ENCODE measurements around the gene SYNE1. TPM values are rescaled to one million over a fixed set of nuclear protein-coding genes. Genes with fewer than 3 reads are reported as not detected.

The SYNE1 gene
- total RNA-seq, 1 donor from 2014 or later: 6.0 TPM

- no peaks in the 10 kb centered on the region for H3K36me3 ChIP-seq
- no peaks in the 10 kb centered on the region for H3K27me3 Mint-ChIP-seq (ENCODE audit: insufficient read depth, low read depth)
- H3K4me3 Mint-ChIP-seq: no peak overlapping the region
- H3K36me3 Mint-ChIP-seq: peaks cover 5% of the 10 kb centered on the region
- H3K27ac Mint-ChIP-seq: no peak overlapping the region
- H2AFZ ChIP-seq (replicated peaks): no peak overlapping the region
- no peak for TF ChIP-seq EZH2 (IDR thresholded peaks at IDR 0.05)
- H3K4me2 ChIP-seq: no peak overlapping the region
- no peak overlapping the region for H3K4me3 ChIP-seq
- H3K27me3 ChIP-seq: no peaks in the 10 kb centered on the region
- H3K4me1 Mint-ChIP-seq: no peaks in the 10 kb centered on the region
- no peak overlapping the region for H3K27ac ChIP-seq
- no peaks in the 10 kb centered on the region for H3K4me1 ChIP-seq
- no peak for DNase-seq (ENCODE audit: low spot score)
- no peaks in the 10 kb centered on the region for H3K9me3 ChIP-seq (ENCODE audit: low read depth)
- H3K9ac ChIP-seq: no peak overlapping the region
- H3K9me3 Mint-ChIP-seq: no peaks in the 10 kb centered on the region
- no peaks in the 10 kb centered on the region for H4K20me1 ChIP-seq (ENCODE audit: low read depth)
- H3K79me2 ChIP-seq (ENCODE audit: low read depth): no peaks in the 10 kb centered on the region
- no peaks in the 10 kb centered on the region for H3F3A ChIP-seq (ENCODE audit: low read depth)
These were observed 487.0 kb downstream of the SYNE1 start for GRCh38 chr6:152150196-152150595.

GRCh38 chr6:152148412-152148811 lies 488.8 kb downstream of the SYNE1 start:
- TF ChIP-seq EZH2phosphoT487 (IDR thresholded peaks at IDR 0.05) (no peak), EZH2 (IDR thresholded peaks at IDR 0.05) (no peak), CTCF (IDR thresholded peaks at IDR 0.05) (no peak)
- no peaks in the 10 kb centered on the region for H3K36me3 ChIP-seq
- Mint-ChIP-seq H3K9me3 (no peaks in the 10 kb centered on the region), H3K36me3 (peaks cover 7% of the 10 kb centered on the region), H3K4me3 (no peak overlapping the region), H3K27ac (no peak overlapping the region), H3K27me3 (ENCODE audit: insufficient read depth, low read depth) (no peaks in the 10 kb centered on the region), H3K4me1 (no peaks in the 10 kb centered on the region)
- H3K4me2 ChIP-seq: no peak overlapping the region
- H2AFZ ChIP-seq (replicated peaks): no peak overlapping the region
- H3K4me1 ChIP-seq: no peaks in the 10 kb centered on the region
- H3K27ac ChIP-seq: no peak overlapping the region
- no peaks in the 10 kb centered on the region for H3K9me3 ChIP-seq (ENCODE audit: low read depth)
- no peaks in the 10 kb centered on the region for H3K27me3 ChIP-seq
- H3F3A ChIP-seq (ENCODE audit: low read depth): no peaks in the 10 kb centered on the region
- no peak for DNase-seq (ENCODE audit: low spot score)
- H4K20me1 ChIP-seq (ENCODE audit: low read depth): no peaks in the 10 kb centered on the region
- no peak overlapping the region for H3K9ac ChIP-seq
- no peak overlapping the region for H3K4me3 ChIP-seq
- H3K79me2 ChIP-seq (ENCODE audit: low read depth): no peaks in the 10 kb centered on the region

DNA sequence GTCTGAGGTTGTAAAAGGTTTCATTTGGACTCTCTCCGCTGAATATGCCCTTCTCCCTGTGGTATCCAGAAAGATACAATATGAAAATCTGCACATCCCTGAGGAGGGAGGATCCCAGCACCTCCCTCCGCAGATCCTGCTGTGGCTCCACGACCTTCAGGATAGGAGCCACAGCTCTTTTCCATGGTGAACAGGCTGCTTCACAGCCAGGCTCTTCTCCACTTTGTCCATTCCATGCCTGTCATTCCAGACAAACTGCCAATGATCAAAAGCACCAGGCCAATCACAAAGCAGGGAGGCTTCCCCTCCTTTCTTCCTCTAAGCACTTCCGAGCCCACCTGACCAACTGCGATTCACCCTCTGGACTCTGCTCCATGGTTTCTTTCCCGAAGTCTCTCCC lies 489.9 kb downstream of the SYNE1 start:
- H3K9me3 ChIP-seq (ENCODE audit: low read depth): no peaks in the 10 kb centered on the region
- Mint-ChIP-seq H3K9me3 (no peaks in the 10 kb centered on the region), H3K4me1 (no peaks in the 10 kb centered on the region), H3K27me3 (ENCODE audit: insufficient read depth, low read depth) (no peaks in the 10 kb centered on the region), H3K27ac (peak overlapping the region; percentile 12), H3K36me3 (peaks cover 7% of the 10 kb centered on the region), H3K4me3 (no peak overlapping the region)
- no peaks in the 10 kb centered on the region for H3K4me1 ChIP-seq
- H3F3A ChIP-seq (ENCODE audit: low read depth): no peaks in the 10 kb centered on the region
- no peaks in the 10 kb centered on the region for H3K27me3 ChIP-seq
- no peak overlapping the region for H2AFZ ChIP-seq (replicated peaks)
- no peak for TF ChIP-seq EZH2phosphoT487 (IDR thresholded peaks at IDR 0.05)
- TF ChIP-seq EZH2 (IDR thresholded peaks at IDR 0.05): no peak
- no peak for TF ChIP-seq CTCF (IDR thresholded peaks at IDR 0.05)
- H3K36me3 ChIP-seq: no peaks in the 10 kb centered on the region
- H3K79me2 ChIP-seq (ENCODE audit: low read depth): no peaks in the 10 kb centered on the region
- no peaks in the 10 kb centered on the region for H4K20me1 ChIP-seq (ENCODE audit: low read depth)
- no peak overlapping the region for H3K4me3 ChIP-seq
- H3K9ac ChIP-seq: no peak overlapping the region
- no peak overlapping the region for H3K4me2 ChIP-seq
- DNase-seq (ENCODE audit: low spot score): no peak
- no peak overlapping the region for H3K27ac ChIP-seq

DNA sequence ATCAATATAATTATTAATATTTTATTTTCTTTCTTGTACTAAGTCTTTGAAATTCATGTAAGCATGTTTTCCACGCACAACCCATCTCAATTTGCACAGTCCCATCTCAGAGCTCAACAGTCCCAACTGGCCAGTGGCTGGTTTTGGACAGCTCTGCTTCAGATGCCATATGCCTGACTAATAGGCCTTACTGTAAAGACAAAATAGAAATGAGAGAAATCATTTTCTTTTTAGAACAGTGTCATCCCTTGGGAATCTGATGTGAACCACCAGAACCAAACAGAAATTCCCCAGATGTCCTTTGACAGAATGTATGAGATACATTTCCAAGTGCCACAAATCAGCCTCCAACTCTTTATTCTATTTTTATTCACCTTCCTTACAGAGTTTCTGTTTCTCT lies 490.8 kb downstream of the SYNE1 start:
- Histone ChIP-seq H2AFZ (replicated peaks) (no peak overlapping the region), H3K79me2 (ENCODE audit: low read depth) (no peaks in the 10 kb centered on the region), H3K9ac (no peak overlapping the region), H3K9me3 (ENCODE audit: low read depth) (no peaks in the 10 kb centered on the region), H4K20me1 (ENCODE audit: low read depth) (no peaks in the 10 kb centered on the region), H3F3A (ENCODE audit: low read depth) (no peaks in the 10 kb centered on the region), H3K27me3 (no peaks in the 10 kb centered on the region), H3K27ac (no peak overlapping the region), H3K36me3 (no peaks in the 10 kb centered on the region), H3K4me2 (no peak overlapping the region), H3K4me1 (no peaks in the 10 kb centered on the region), H3K4me3 (no peak overlapping the region)
- Mint-ChIP-seq H3K4me3 (no peak overlapping the region), H3K27ac (no peak overlapping the region), H3K27me3 (ENCODE audit: insufficient read depth, low read depth) (no peaks in the 10 kb centered on the region), H3K4me1 (no peaks in the 10 kb centered on the region), H3K9me3 (no peaks in the 10 kb centered on the region), H3K36me3 (peaks cover 7% of the 10 kb centered on the region)
- DNase-seq (ENCODE audit: low spot score): no peak
- TF ChIP-seq CTCF (IDR thresholded peaks at IDR 0.05) (no peak), EZH2 (IDR thresholded peaks at IDR 0.05) (no peak), EZH2phosphoT487 (IDR thresholded peaks at IDR 0.05) (no peak)

Measured in neural progenitor cell (in vitro differentiated cells).